Liver (tissue), 9 donors: Measurements from ENCODE around the gene PCDHGA3. TPM values are rescaled to one million over a fixed set of nuclear protein-coding genes. Genes with fewer than 3 reads are reported as not detected.

ENCODE experiments used
- DNase-seq: peaks from one replicate; pipeline ENCODE4 v3.0.0-alpha.2; 2017; ENCODE audit warnings: low spot score
- H3K27ac ChIP-seq, 2 donors: one replicate each; pipeline ENCODE4 v1.7.0; 2013; ENCODE audit warnings: inconsistent platforms in 2 of 2, low read length in 2 of 2, control low read depth in 1 of 2, low read depth in 1 of 2, mild to moderate bottlenecking in 1 of 2
- H3K27me3 ChIP-seq, 4 donors: one replicate each; pipeline versions ENCODE4 v1.6.1 to v1.7.0; 2013; ENCODE audit warnings: low read length in 3 of 4, inconsistent platforms in 1 of 4, mild to moderate bottlenecking in 1 of 4, moderate library complexity in 1 of 4; ENCODE audit not compliant: control insufficient read depth in 4 of 4, insufficient read depth in 4 of 4
- H3K36me3 ChIP-seq, 4 donors: one replicate each; pipeline versions ENCODE4 v1.6.1 to v1.7.0; 2013; ENCODE audit warnings: low read length in 3 of 4, mild to moderate bottlenecking in 3 of 4, low read depth in 1 of 4, moderate library complexity in 1 of 4; ENCODE audit not compliant: control insufficient read depth in 4 of 4, insufficient read depth in 3 of 4
- H3K4me1 ChIP-seq, 4 donors: one replicate each; pipeline versions ENCODE4 v1.6.1 to v1.7.0; 2013; ENCODE audit warnings: low read length in 3 of 4, mild to moderate bottlenecking in 3 of 4, moderate library complexity in 1 of 4; ENCODE audit not compliant: control insufficient read depth in 4 of 4, insufficient read depth in 4 of 4
- H3K4me3 ChIP-seq, 3 donors: one replicate each; pipeline versions ENCODE4 v1.6.1 to v1.7.0; 2013; ENCODE audit warnings: low read length in 3 of 3, control low read depth in 1 of 3, low read depth in 1 of 3, mild to moderate bottlenecking in 1 of 3
- H3K9ac ChIP-seq, 2 donors: one replicate each; pipeline ENCODE4 v1.7.0; 2013; ENCODE audit warnings: low read length in 2 of 2, mild to moderate bottlenecking in 2 of 2, moderate library complexity in 2 of 2, control low read depth in 1 of 2, low read depth in 1 of 2
- H3K9me3 ChIP-seq, 4 donors: one replicate each; pipeline versions ENCODE4 v1.6.1 to v1.7.0; 2013; ENCODE audit warnings: low read length in 3 of 4; ENCODE audit not compliant: control insufficient read depth in 4 of 4
- EGR1 ChIP-seq, 2 donors: IDR thresholded peaks; 2 replicates each; pipeline ENCODE4 v1.6.1; 2016 to 2018; ENCODE audit warnings: antibody characterized with exemption in 2 of 2, low read depth in 2 of 2
- FOXA1 ChIP-seq: IDR thresholded peaks from 2 replicates; pipeline ENCODE4 v1.6.1; 2016; ENCODE audit warnings: antibody characterized with exemption
- GABPA ChIP-seq, 2 donors: IDR thresholded peaks in 1 of 2; conservative IDR thresholded peaks in 1 of 2; 2 replicates each; pipeline ENCODE4 v1.6.1; 2016; ENCODE audit warnings: antibody characterized with exemption in 2 of 2, mild to moderate bottlenecking in 1 of 2, moderate library complexity in 1 of 2
- HNF4A ChIP-seq, 2 donors: conservative IDR thresholded peaks; 2 replicates each; pipeline ENCODE4 v1.6.1; 2016; ENCODE audit warnings: antibody characterized with exemption in 2 of 2, mild to moderate bottlenecking in 2 of 2
- HNF4G ChIP-seq: IDR thresholded peaks from 2 replicates; pipeline ENCODE4 v1.6.1; 2016; ENCODE audit warnings: antibody characterized with exemption
- NR2F2 ChIP-seq: IDR thresholded peaks from 2 replicates; pipeline ENCODE4 v1.6.1; 2016; ENCODE audit warnings: antibody characterized with exemption
- RAD21 ChIP-seq, 2 donors: IDR thresholded peaks; 2 replicates each; pipeline ENCODE4 v1.6.1; 2016; ENCODE audit warnings: antibody characterized with exemption in 2 of 2, mild to moderate bottlenecking in 2 of 2
- SP1 ChIP-seq: IDR thresholded peaks from 2 replicates; pipeline ENCODE4 v1.6.1; 2018; ENCODE audit warnings: antibody characterized with exemption, mild to moderate bottlenecking
- YY1 ChIP-seq: IDR thresholded peaks from 2 replicates; pipeline ENCODE4 v1.6.1; 2016; ENCODE audit warnings: antibody characterized with exemption, mild to moderate bottlenecking
- whole genome bisulfite sequencing: extraction: QIAGEN DNeasy Blood & Tissue Kit; methylation state at CpG from one replicate; pipeline ENCODE4 v1.1.7; 2013; 5-methylcytosine and 5-hydroxymethylcytosine counted together
- polyA plus RNA-seq, 2 donors: library from polyadenylated mRNA; stranded (reverse) in 1 of 2; unstranded in 1 of 2; fragments of 200-250 nt in 1 of 2; fragments of >200 nt in 1 of 2; fragmentation: Nextera tagmentation in 1 of 2; extraction: Ambion mirVana in 1 of 2; gene quantifications; one replicate each; pipeline versions ENCODE4 v1.2.1 to v1.2.3, GENCODE V29; 2013 to 2015
- total RNA-seq, 2 donors: library from RNA; depleted of rRNA; stranded (reverse); fragments of >200 nt; gene quantifications; one replicate each; pipeline ENCODE4 v1.2.3, GENCODE V29; 2014
- TF ChIP-seq, protein P1 (sequence below): IDR thresholded peaks from 2 replicates; pipeline ENCODE4 v1.6.1; 2016; ENCODE audit warnings: antibody characterized with exemption
- TF ChIP-seq, protein P2 (sequence below): IDR thresholded peaks from 2 replicates; pipeline ENCODE4 v1.6.1; 2016; ENCODE audit warnings: antibody characterized with exemption, mild to moderate bottlenecking
- TF ChIP-seq, protein P3 (sequence below): IDR thresholded peaks from 2 replicates; pipeline ENCODE4 v1.6.1; 2016; ENCODE audit warnings: antibody characterized with exemption
- donor health status: healthy.
- donor health status: healthy.
- donor health status: healthy.
- donor health status: healthy.
- donor health status: healthy.

PCDHGA3 gene
- total and polyA plus RNA-seq, 4 donors: 0.09 to 0.59 (median 0.29) TPM

DNA sequence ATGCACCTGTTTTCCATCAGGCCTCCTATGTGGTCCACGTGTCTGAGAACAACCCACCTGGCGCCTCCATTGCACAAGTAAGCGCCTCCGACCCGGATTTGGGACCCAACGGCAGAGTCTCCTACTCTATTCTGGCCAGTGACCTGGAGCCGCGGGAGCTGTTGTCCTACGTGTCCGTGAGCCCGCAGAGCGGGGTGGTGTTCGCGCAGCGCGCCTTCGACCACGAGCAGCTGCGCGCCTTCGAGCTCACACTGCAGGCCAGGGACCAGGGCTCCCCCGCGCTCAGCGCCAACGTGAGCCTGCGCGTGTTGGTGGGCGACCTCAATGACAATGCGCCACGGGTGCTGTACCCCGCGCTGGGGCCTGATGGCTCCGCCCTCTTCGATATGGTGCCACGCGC is 8.0 kb downstream of the PCDHGA3 start:
- Histone ChIP-seq H3K4me3 (peak overlapping the region in 1 of 3 donors; percentile 3), H3K27me3 (peaks cover 0 to 3% (median 1%) of the 10 kb centered on the region in 4 donors), H3K27ac (no peak overlapping the region), H3K9me3 (peaks cover 29 to 64% (median 45%) of the 10 kb centered on the region in 4 donors), H3K9ac (no peak overlapping the region), H3K4me1 (no peaks in the 10 kb centered on the region), H3K36me3 (peaks cover 0 to 3% (median 0%) of the 10 kb centered on the region in 4 donors)
- WGBS: 32% methylated on average over 32 of the region's 36 CpGs
- DNase-seq: no peak
- TF ChIP-seq, protein P1, sequence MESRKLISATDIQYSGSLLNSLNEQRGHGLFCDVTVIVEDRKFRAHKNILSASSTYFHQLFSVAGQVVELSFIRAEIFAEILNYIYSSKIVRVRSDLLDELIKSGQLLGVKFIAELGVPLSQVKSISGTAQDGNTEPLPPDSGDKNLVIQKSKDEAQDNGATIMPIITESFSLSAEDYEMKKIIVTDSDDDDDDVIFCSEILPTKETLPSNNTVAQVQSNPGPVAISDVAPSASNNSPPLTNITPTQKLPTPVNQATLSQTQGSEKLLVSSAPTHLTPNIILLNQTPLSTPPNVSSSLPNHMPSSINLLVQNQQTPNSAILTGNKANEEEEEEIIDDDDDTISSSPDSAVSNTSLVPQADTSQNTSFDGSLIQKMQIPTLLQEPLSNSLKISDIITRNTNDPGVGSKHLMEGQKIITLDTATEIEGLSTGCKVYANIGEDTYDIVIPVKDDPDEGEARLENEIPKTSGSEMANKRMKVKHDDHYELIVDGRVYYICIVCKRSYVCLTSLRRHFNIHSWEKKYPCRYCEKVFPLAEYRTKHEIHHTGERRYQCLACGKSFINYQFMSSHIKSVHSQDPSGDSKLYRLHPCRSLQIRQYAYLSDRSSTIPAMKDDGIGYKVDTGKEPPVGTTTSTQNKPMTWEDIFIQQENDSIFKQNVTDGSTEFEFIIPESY: no peak
- TF ChIP-seq RAD21 (IDR thresholded peaks at IDR 0.05) (no peak), YY1 (no peak), GABPA (IDR thresholded peaks at IDR 0.05 in 1 of 2, conservative IDR thresholded peaks at IDR 0.05 in 1 of 2) (no peak), FOXA1 (no peak), SP1 (no peak), NR2F2 (no peak), HNF4A (conservative IDR thresholded peaks at IDR 0.05) (no peak), EGR1 (IDR thresholded peaks at IDR 0.05; ENCODE audit: low read depth in 2 of 2) (no peak)
- TF ChIP-seq, protein P2, sequence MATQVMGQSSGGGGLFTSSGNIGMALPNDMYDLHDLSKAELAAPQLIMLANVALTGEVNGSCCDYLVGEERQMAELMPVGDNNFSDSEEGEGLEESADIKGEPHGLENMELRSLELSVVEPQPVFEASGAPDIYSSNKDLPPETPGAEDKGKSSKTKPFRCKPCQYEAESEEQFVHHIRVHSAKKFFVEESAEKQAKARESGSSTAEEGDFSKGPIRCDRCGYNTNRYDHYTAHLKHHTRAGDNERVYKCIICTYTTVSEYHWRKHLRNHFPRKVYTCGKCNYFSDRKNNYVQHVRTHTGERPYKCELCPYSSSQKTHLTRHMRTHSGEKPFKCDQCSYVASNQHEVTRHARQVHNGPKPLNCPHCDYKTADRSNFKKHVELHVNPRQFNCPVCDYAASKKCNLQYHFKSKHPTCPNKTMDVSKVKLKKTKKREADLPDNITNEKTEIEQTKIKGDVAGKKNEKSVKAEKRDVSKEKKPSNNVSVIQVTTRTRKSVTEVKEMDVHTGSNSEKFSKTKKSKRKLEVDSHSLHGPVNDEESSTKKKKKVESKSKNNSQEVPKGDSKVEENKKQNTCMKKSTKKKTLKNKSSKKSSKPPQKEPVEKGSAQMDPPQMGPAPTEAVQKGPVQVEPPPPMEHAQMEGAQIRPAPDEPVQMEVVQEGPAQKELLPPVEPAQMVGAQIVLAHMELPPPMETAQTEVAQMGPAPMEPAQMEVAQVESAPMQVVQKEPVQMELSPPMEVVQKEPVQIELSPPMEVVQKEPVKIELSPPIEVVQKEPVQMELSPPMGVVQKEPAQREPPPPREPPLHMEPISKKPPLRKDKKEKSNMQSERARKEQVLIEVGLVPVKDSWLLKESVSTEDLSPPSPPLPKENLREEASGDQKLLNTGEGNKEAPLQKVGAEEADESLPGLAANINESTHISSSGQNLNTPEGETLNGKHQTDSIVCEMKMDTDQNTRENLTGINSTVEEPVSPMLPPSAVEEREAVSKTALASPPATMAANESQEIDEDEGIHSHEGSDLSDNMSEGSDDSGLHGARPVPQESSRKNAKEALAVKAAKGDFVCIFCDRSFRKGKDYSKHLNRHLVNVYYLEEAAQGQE: no peak

DNA sequence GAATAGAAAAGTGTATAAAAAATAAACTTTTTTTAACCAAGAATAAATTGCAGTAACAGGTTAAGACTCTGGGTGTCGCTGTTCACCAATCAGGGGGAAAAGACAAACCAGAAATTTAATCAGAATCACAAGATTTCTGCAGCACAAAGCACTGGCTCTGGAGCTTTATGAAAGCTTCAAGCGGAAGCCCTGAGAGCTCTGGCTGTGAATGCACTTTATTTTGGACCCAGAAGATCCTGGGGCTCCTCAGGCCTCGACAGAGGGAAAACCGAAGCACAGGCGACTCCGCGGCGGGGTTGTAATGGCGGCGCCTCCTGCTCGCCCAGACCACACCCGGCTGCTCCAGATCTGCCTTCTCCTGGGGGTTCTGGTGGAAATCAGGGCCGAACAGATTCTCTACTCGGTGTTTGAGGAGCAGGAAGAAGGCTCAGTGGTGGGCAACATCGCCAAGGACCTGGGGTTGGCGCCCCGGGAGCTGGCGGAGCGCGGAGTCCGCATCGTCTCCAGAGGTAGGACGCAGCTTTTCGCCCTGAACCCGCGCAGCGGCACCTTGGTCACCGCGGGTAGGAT is 11.4 kb downstream of the PCDHGA3 start, which contains the start of gene PCDHGA4:
TSS of gene PCDHGA4 (plus strand) at position 122 of the 570 bp plus-strand sequence. CDS start at position 209, 87 bp downstream.
- Histone ChIP-seq H3K9me3 (peaks cover 34 to 69% (median 47%) of the 10 kb centered on the region in 4 donors), H3K9ac (no peak within 1 kb of the TSS), H3K27ac (no peak within 1 kb of the TSS), H3K36me3 (peaks cover 0 to 3% (median 0%) of the 10 kb centered on the region in 4 donors), H3K4me3 (peak within 1 kb of the TSS; percentile 29 to 45 (median 33)), H3K4me1 (no peaks in the 10 kb centered on the region), H3K27me3 (peaks cover 0 to 2% (median under 1%) of the 10 kb centered on the region in 4 donors)
- TF ChIP-seq HNF4G: no peak
- TF ChIP-seq, protein P3, sequence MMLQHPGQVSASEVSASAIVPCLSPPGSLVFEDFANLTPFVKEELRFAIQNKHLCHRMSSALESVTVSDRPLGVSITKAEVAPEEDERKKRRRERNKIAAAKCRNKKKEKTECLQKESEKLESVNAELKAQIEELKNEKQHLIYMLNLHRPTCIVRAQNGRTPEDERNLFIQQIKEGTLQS: no peak
- no peak for TF ChIP-seq YY1
- no peak for DNase-seq
- 14% methylated on average over 29 of the region's 29 CpGs for WGBS
